Thyroid gland (tissue), 4 donors: ENCODE data around the gene PTGDS.

ENCODE experiments used
- POLR2A ChIP-seq, 2 donors: fragments of 450-650 bp; IDR thresholded peaks; one replicate each; pipeline ENCODE4 v1.6.1; 2017; ENCODE audit warnings: antibody characterized with exemption in 2 of 2, mild to moderate bottlenecking in 2 of 2, moderate library complexity in 1 of 2
- TF ChIP-seq, protein P1 (sequence below), 6 experiments: fragments of 200-600 bp in 3 of 6; fragments of 450-650 bp in 3 of 6; sonication (generic) in 3 of 6; IDR thresholded peaks; one replicate each; pipeline ENCODE4 v1.5.1; 2016 to 2019; ENCODE audit warnings: antibody characterized with exemption in 6 of 6, mild to moderate bottlenecking in 2 of 6, inconsistent platforms in 1 of 6, moderate library complexity in 1 of 6

DNA sequence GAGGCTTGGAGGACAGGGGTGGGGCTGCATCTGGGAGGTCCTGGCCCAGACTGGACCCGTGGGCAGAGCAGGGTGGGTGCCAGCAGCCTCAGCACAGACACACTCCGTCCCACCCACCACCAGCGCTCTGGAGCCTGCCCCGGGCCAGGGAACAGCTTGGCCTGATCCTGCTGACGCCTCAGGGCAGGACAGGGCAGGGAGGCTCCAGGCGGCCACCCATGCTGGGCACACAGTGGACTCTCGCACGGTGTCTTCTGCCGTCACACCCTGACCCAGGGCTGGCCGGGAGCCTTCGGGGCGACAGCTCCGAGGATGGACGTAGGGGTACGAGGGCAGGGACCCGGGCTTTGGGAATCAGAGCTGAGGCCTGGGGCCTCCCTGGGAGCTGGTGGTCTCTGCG lies 8.2 kb upstream of the PTGDS start:
- TF ChIP-seq, protein P1, sequence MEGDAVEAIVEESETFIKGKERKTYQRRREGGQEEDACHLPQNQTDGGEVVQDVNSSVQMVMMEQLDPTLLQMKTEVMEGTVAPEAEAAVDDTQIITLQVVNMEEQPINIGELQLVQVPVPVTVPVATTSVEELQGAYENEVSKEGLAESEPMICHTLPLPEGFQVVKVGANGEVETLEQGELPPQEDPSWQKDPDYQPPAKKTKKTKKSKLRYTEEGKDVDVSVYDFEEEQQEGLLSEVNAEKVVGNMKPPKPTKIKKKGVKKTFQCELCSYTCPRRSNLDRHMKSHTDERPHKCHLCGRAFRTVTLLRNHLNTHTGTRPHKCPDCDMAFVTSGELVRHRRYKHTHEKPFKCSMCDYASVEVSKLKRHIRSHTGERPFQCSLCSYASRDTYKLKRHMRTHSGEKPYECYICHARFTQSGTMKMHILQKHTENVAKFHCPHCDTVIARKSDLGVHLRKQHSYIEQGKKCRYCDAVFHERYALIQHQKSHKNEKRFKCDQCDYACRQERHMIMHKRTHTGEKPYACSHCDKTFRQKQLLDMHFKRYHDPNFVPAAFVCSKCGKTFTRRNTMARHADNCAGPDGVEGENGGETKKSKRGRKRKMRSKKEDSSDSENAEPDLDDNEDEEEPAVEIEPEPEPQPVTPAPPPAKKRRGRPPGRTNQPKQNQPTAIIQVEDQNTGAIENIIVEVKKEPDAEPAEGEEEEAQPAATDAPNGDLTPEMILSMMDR (IDR thresholded peaks at IDR 0.05) = no peak
- TF ChIP-seq POLR2A (IDR thresholded peaks at IDR 0.05) = no peak
